GM12872 (cell line): ENCODE measurements around the gene NEK6.

Source experiments
- CTCF ChIP-seq: IDR thresholded peaks from 3 replicates; pipeline ENCODE4 v1.5.1; 2011; ENCODE audit warnings: low read depth, mild to moderate bottlenecking, low read length, moderate library complexity; ENCODE audit not compliant: insufficient read depth

The NEK6 gene

GRCh38 chr9:124353811-124354274, 96.1 kb downstream of the NEK6 start:
- TF ChIP-seq CTCF, result no peak

- TF ChIP-seq CTCF, result no peak
Measured at GRCh38 chr9:124354346-124355038, 96.7 kb downstream of the NEK6 start.

- TF ChIP-seq CTCF, result no peak
Measured at GRCh38 chr9:124355039-124355940, 97.5 kb downstream of the NEK6 start.

- no peak for TF ChIP-seq CTCF
Measured at GRCh38 chr9:124355941-124356744, 98.4 kb downstream of the NEK6 start.

GRCh38 chr9:124356745-124357390, 99.1 kb downstream of the NEK6 start:
- TF ChIP-seq CTCF, result no peak

- no peak; the same call in 2 of the 3 replicates for TF ChIP-seq CTCF
Measured at GRCh38 chr9:124357721-124358361, 100.1 kb downstream of the NEK6 start.
